Upper lobe of left lung (tissue), 4 donors: ENCODE measurements around the gene SPSB2.

Experiments used
- CTCF ChIP-seq, 6 experiments: fragments of 450-650 bp in 4 of 6; fragments of 200-600 bp in 2 of 6; sonication (generic) in 2 of 6; IDR thresholded peaks; one replicate each; pipeline ENCODE4 v1.5.1; 2016 to 2019; ENCODE audit warnings: antibody characterized with exemption in 6 of 6
- POLR2A ChIP-seq, 4 donors: fragments of 450-650 bp; IDR thresholded peaks; one replicate each; pipeline ENCODE4 v1.5.1; 2016 to 2017; ENCODE audit warnings: antibody characterized with exemption in 4 of 4, mild to moderate bottlenecking in 2 of 4

DNA sequence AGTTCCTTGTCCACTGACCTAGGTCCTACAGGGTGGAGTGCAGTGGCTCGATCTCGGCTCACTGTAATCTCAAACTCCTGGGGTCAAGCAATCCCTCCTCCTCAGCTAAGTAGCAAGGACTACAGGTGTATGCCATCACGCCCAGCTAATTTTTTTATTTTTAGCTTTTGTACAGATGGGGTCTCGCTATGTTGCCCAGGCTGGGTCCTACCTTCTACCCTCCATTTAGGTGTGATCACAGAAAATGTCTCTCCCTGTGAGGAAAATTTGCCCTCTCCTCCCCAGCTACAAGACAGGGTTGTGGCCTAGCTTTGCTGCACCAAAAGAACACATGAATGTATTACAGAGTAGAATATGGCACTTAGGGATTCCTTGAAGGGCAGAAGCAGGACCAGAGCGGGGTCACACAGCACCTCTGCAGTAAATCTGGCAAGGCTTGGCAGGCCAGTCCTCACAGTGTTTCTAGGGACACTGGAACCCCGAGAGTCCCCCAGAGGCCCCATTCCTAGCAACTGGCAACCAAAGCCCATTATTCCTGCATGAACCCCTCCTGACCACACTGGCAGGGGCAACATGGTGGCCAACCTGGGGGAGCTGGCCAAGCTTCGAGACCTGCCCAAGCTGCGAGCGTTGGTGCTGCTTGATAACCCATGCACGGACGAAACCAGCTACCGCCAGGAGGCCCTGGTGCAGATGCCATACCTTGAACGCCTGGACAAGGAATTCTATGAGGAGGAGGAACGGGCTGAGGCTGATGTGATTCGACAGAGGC lies 39.2 kb upstream of the SPSB2 start:
- no peak for TF ChIP-seq CTCF (IDR thresholded peaks at IDR 0.05)
- TF ChIP-seq POLR2A (IDR thresholded peaks at IDR 0.05) = no peak
